COLO668 (cell line): ENCODE measurements around the gene BST1.
A peak's percentile ranks its signal among the peaks of the same experiment; 100 is the strongest.

ENCODE experiments used
- DNase-seq: peaks from one replicate; lab custom pipeline; 2025; ENCODE audit not compliant: unreplicated experiment; lab: John Stamatoyannopoulos, UW

Gene BST1, protein sequence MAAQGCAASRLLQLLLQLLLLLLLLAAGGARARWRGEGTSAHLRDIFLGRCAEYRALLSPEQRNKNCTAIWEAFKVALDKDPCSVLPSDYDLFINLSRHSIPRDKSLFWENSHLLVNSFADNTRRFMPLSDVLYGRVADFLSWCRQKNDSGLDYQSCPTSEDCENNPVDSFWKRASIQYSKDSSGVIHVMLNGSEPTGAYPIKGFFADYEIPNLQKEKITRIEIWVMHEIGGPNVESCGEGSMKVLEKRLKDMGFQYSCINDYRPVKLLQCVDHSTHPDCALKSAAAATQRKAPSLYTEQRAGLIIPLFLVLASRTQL

DNA sequence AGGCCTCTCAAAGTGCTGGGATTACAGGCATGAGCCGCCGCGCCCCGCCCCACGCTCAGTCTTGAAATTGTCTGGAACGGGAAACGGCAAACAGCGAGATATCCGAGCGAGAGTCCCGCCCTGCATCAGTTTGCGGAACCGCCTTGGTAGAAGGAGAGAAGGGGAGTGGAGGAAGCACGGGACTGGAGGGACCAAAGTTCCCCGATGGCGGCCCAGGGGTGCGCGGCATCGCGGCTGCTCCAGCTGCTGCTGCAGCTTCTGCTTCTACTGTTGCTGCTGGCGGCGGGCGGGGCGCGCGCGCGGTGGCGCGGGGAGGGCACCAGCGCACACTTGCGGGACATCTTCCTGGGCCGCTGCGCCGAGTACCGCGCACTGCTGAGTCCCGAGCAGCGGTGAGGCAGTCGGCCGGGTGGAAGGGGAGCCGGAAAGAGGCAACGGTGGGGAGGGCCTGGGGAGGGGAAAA lies at the start of gene BST1:
Gene BST1, plus strand, starts transcription at position 125 of the 463 bp plus-strand sequence. Its CDS starts 80 bp downstream, at position 205.
- DNase-seq, result no peak

DNA sequence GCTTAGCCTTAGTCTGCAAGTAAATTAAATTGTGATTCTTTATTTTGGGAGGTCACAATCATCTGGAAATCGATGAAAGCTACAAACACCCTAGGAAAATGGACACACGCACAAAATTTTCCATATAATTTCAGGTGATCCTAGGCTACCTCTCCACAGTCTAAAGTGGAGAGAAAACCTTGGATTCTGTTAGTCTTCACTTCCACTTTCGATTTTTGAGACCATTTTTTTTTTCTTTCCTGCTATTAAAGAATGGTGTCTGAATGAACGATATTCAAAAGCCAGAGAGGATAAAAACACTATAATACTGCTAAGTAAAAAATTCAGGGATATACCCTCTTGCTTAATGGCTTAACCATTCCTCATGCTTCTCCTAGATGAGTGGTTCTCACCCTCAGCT lies 49.4 kb upstream of the BST1 start:
- no peak for DNase-seq

DNA sequence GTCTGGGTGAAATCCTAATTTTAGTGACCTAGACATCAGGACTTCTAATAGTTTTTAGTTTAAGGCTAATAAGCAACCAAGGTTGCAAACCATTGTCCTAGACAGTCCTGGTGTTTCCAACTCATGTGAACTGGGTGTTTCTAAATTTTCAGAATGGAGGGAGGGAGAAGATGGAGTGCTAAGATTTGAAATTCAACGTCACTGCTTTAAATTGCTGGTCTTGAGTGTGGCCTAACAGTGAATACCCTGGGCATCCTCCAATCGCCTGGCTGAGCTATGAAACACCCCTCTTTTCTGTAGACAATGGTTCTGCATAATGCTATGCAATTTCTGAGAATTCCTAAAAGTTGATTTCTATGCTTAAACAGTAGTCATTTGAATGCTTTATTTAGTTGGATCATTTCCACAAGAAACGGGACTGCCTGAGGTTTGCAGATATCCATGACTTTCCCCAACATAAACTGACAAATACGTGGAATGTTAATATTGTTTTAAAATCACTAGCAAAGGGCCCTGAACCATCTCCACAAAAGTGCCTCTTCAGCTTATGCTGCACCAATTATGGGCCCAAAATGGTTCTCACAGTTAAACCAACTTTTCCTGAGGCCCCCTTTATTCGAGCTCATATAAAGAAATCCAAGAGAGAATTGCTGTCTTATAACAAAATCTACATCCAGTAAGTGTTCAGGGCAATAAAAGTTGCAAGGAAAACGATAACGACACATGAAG lies 48.8 kb upstream of the BST1 start:
- DNase-seq, result no peak

DNA sequence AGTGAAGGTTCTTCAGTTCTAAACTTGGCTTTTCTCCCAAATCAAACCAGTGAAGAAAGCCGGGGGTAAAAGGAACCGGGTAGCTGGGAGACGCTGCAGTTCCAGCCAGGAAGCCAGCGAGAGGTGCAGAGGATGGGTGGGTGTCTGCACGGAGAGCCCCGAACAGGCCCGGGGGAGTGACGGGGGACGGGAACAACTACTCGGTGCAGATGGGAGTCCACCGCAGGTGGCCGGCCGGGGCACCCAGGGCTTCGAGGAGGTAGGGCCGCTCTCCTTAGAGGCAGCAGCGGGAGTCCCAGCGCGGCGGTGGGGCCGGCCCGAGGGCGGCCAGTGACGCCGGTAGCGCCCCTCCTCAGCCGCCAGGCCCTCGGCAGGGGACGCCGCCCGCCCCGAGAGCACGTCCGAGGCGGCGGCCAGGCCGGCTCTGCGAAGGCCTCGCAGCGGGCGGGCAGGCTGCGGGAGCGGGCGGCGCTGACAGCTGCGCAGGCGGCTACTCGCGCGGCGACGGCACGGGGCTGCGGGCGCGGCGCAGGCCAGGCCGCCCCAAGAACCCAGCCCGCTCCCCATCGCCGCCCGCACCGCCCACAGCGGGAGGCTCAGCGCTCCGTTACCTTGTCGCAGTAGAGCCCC lies 48.2 kb upstream of the BST1 start:
- peak; percentile 82 for DNase-seq

DNA sequence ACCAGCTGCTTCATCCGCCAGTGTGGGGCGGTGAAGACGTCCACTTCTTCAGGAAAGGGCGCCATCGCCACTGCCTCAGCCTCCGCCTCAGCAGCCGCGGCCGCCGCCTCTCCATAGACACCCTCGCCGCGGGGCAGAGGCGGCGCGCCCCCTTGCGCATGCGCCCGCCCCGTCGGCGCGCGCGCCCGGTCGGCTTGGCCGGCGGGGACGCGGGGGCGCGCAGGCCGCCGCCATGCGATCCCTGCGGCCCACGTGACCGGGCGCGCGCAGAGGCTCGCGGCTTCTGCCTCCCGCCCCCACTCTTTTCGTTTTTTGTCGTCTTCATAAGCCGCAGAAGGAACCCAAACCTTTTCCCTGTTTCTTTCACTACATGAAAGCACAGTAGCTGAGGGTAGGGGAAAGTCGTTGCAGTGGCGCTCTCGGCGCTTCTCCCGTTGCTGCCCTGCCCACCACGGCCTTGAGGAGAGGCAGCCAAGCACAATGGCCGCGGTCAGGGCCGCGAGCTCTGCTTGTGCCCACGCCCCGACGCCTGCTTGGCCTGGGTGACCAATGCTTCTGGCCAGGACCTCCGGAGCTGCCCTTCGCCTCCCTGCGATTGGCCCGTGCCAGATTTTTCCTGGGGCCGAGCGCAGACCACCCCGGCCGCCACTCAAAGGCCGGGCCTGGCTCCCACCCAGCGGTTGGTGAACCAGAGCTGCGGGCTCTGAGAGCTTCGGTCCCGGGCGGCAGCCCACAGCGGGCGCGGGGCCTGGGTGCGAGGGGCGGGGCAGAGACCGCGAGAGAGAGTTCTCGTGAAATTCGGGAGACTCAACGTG lies 47.4 kb upstream of the BST1 start, which contains the start of gene FBXL5:
Gene FBXL5, minus strand, starts transcription at position 135 of the 815 bp plus-strand sequence. Its CDS starts 70 bp downstream, at position 65.
- peak; percentile 96 for DNase-seq

DNA sequence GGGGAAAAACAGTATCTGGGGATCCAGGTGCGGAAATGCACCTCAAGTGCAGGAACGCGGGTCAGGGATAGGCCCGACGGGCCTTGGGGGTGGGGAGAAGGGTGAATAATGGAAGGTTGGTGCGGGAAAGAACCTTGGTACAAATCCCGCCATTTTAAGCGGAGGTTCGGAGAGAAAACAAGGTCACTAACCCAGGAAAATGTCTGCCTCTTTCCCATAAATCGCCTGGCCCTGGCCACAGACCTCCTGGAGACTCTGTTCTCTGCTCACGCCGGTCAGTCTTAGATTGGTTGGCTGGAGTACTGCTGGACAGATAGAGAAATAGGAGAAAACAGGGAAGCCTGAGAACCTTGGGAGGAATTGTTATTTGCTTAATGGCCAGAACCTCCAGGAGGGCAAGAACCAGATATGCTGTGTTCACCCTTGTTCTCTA lies 46.8 kb upstream of the BST1 start:
- peak; percentile 71 for DNase-seq

DNA sequence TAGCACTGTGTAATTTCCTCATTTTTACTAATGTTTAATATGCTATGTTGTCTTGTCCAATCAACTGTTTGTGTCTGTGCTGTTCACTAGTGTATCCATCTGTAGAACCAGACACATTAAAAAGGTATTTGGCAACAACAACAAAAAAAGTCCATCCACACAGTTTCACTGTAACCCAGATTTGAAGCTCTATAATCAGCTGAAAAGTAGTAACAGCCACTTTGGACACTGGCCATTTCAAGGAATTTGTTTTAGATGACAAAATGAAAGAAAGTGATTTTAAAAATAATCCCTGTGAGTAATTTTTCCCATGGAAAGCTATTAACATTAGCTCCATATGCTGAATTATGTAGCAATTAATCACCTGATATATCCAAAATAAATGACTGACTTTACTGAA lies 45.5 kb upstream of the BST1 start:
- no peak for DNase-seq

DNA sequence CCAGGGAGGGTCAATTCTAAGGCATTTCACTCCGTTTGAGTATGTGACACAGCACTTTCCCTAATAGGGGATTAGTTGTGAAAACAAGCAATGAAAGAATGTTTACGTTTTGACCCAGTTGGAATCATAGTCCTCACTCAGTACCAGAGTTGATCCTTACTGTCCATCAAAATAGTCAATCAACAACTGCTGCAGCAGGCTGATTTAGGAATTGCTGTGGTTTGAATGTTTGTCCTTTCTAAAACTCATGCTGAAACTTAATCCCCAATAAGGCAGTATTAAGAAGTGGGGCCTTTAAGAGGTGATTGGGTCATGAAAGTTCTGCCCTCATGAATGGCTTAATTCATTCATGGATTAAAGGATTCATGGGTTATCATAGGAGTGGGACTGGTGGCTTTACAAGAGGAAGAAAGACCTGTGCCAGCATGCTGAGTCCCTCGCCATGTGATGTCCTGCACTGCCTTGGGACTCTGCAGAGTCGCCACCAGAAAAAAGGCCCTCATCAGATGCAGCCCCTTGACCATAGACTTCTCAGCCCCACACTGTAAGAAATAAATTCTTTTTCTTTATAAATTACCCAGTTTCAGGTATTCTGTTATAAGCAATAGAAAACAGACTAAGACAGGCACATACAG lies 44.6 kb upstream of the BST1 start:
- no peak for DNase-seq

DNA sequence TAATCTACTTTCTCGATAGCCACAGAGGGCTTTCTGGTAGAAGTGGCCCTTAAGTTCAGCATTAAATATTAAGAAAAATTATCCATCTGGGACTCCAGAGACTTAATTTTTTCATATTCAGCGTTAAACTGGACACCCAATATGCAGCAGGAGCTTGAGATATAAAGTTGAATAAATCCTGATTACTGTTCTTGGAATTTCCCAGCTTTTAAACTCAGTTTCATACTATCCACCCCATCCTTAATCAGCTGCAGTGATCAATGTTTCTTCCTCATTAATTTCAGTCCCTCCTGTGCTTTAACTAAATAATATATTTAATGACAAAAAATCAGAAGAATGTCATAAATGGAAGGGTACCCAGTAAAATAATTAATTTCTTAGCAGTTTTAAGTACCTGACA lies 44.1 kb upstream of the BST1 start:
- no peak for DNase-seq

DNA sequence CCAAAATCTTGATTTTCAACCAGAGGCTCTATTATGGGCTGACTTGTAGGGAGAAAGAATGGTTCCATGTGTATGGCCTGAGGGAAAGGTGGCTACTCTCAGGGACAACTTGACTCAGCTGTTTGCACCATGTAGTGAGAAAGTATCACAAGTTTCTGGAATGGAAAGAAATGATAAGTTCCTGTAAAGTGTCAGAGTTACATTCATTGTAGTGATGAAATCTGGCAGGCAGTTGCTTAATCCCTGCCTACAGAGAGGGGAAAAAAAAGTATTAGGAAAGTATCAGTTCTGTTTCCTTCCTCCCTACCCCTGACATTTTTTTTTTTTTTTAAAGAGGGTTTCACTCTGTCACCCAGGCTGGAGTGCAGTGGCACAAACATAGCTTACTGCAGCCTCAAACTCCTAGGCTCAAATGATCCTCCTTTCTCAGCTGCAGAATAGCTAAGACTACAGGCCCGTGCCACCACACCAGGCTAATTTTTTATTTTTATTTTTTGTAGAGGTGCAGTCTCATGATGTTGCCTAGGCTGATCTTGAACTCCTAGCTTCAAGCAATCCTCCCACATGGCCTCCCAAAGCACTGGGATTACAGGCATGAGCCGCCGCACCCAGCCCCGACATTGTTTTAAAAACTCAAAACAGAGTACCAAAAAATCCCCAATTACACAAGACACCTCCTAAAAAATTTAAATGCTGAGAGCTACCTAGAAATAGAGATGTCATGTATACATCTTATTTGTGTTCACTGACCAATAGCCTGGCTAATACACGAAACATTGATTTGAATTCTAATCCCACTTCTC lies 42.9 kb upstream of the BST1 start:
- no peak for DNase-seq

DNA sequence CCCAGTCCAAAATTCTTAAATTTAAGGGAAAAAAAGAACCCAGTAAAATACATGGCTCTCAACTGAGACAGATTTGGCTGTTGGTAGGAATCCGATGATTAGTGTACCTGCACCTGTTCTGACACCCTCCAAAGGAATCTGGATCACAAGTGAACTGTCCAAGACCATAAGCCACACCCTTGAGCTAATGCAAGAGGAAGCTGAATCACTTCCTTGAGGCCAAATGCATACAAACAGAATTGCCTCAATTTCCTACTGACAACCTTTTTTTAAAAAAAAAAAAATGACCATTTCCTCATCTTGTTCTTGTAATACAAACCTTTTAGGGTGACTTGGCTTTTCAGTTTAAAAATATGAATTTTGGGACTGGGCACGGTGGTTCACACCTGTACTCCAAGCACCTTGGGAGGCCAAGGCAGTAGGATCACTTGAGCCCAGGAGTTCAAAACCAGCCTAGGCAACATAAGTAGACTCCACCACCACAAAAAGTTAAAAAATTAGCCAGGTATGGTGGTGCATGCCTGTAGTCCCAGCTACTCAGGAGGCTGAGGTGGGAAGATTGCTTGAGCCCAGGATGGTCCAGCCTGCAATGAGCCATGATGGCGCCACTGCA lies 37.0 kb upstream of the BST1 start:
- DNase-seq, result no peak

DNA sequence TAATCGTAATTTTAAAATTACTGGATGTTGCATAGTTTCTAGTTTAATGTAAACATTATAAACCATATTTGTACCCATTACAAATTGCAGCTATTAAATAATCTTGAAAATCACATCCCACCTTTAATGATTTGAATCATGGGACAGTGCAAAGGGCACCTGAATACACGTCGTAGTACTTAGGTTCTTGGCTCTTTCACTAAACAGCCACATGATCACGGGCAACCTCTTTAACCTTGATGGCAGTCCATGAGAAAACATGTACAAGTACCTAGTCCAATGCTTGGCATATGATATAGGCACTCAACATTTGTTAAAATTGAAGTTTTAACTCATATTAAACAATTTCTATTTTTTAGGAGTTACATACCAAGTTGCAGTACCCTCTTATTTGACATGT lies 35.9 kb upstream of the BST1 start:
- DNase-seq, result no peak

DNA sequence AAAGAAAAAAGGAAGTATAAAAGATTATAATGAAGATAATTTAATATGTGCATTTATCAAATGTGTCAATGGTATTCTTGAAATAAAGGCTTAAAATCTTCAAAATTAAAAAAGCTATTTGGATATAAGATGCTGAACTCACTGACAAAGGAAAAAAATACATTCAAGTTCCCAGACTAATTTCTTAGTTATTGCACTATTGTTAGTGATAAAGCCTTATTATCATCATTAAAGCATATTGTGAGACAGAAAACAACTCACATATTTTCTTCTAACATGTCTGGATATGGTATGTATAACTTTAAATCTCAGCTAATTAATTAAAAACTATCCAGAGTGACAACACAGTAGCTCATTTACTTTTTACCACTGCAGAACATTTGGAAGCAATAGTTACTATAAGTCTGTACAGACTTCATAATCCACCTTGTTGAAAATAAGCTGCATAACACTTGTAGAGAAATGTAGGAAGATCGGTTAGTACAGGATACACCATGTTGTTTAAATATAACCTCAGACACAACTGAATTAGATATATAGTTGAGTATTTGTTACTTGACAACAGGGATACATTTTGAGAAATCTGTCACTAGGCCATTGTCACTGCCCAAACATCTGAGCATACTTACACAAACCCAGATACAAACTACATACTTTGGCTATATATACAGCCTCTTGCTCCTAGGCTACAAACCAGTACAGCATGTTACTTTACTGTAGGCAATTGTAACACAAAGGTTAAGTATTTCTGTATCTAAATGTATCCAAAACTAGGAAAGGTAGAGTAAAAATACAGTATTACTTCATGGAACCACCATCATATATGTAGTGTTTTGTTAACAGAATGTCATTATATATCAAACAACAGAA lies 34.1 kb upstream of the BST1 start:
- DNase-seq, result no peak

DNA sequence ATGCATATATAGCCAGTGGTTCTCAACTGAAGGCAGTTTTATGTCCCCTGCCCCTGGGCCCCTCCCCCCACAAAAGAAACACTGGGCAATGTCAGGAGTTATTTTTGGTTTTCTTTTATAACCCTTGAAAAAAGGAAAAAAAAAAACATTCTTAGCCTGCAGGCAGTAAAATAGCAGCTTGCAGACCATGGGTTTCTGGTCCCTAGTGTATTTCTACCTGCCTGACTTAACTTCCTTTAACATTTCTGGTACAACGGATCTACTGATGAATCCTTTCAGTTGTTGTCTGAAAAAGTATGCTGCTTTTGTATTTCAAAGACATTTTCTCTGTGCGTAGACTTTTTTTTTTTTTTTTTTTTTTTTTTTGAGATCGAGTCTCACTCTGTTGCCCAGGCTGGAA lies 32.3 kb upstream of the BST1 start:
- no peak for DNase-seq

DNA sequence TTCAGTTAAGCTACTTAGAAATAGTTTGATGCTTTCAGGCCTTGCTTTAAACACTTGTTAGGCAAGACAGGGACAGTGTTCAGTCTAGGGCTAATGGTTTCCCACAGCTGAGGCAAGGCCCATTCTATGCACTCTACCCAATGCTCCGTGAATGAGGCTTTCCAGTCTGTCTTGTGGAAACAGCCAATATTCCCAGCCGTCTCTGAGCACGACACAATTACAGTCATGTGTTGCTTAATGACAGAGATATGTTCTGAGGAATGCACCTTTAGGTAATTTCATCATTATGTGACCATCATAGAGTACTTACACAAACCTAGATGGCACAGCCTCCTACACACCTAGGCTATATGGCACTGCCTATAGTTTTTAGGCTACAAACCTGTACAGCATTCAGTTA lies 30.8 kb upstream of the BST1 start:
- no peak for DNase-seq

DNA sequence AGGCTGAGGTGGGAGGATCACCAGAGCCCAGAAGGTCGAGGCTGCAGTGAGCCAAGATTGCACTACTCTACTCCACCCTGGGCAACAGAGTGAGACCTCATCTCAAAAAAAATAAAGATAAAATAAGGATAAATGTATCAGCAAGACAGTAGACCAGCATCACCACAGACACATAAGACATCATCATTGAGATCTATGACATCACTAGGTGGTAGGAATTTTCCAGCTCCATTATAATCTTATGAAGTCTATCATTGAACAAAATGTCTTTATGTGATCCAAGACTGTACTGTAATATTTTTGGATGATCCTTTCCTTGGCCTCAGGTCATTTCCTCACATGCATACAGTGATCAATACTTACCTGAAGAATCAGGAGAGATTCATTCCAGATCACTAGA lies 29.5 kb upstream of the BST1 start:
- no peak for DNase-seq

DNA sequence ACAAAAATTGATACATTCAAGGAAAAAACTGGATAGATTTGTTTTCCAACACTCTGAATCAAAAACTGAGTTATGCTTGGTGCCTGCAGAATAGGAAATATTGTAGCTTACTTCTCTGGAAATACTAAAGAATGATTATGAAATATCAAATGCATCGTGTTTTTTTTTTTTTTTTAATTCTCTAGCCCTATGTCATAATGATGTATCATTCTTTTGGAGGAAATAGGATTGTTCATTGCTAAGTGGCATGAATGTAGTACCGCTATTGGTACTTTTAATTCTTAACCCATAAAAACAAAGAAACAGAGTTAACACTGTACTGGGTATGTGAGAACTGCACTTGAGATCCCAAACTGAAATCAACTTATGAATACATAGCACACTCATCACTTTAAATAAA lies 28.8 kb upstream of the BST1 start:
- DNase-seq, result no peak

DNA sequence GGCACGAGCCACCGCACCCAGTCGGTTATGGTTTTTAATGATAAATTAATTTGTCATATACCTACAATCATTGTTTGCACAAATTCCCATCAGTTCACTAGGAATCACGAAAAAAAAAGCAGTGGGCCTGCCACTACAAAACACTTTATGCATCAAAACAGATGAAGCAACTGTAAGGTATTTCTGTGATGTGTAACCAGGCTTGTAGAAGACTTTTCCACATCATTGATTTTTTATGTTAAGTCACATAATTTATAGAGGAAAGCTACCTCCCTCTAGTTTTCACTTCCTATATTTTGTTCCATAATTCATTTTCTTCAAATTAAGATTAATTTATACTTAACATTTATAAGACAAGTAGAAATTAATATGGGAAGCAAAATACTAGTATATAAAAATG lies 27.9 kb upstream of the BST1 start:
- no peak for DNase-seq
